H9 (cell line): ENCODE data around the gene ZNF618. TPM values are rescaled to one million over a fixed set of nuclear protein-coding genes. Genes with fewer than 3 reads are reported as not detected.

Experiments used
- DNase-seq: peaks from one replicate; pipeline ENCODE4 v3.0.0-alpha.2; 2017
- H2AFZ ChIP-seq: one replicate; pipeline ENCODE4 v1.6.1; 2013; ENCODE audit warnings: mild to moderate bottlenecking, low read length, control low read depth, moderate library complexity
- H2AK5ac ChIP-seq: 2 replicates; pipeline ENCODE4 v1.6.1; 2013; ENCODE audit warnings: low read length, control low read depth, mixed read lengths; ENCODE audit not compliant: insufficient read length
- H2BK120ac ChIP-seq: one replicate; pipeline ENCODE4 v1.6.1; 2013; ENCODE audit warnings: low read depth, mild to moderate bottlenecking, low read length, control low read depth, inconsistent platforms; ENCODE audit not compliant: poor library complexity, severe bottlenecking
- H2BK12ac ChIP-seq: 2 replicates; pipeline ENCODE4 v1.6.1; 2013; ENCODE audit warnings: low read length, control low read depth, mixed read lengths, low read depth; ENCODE audit not compliant: insufficient read length
- H2BK15ac ChIP-seq: 2 replicates; pipeline ENCODE4 v1.6.1; 2013; ENCODE audit warnings: low read depth, low read length, control low read depth
- H2BK20ac ChIP-seq: one replicate; pipeline ENCODE4 v1.6.1; 2013; ENCODE audit warnings: low read depth, mild to moderate bottlenecking, low read length, control low read depth, inconsistent platforms; ENCODE audit not compliant: poor library complexity, severe bottlenecking
- H2BK5ac ChIP-seq: 2 replicates; pipeline ENCODE4 v1.6.1; 2013; ENCODE audit warnings: low read length, control low read depth, mixed read lengths; ENCODE audit not compliant: insufficient read length
- H3K14ac ChIP-seq: 2 replicates; pipeline ENCODE4 v1.6.1; 2013; ENCODE audit warnings: low read length, control low read depth; ENCODE audit not compliant: insufficient read depth
- H3K18ac ChIP-seq: 2 replicates; pipeline ENCODE4 v1.6.1; 2013; ENCODE audit warnings: low read depth, mild to moderate bottlenecking, mixed read lengths, low read length, control low read depth; ENCODE audit not compliant: insufficient read length
- H3K23ac ChIP-seq: 2 replicates; pipeline ENCODE4 v1.6.1; 2013; ENCODE audit warnings: low read length, control low read depth, mixed read lengths, low read depth; ENCODE audit not compliant: insufficient read length
- H3K23me2 ChIP-seq: 2 replicates; pipeline ENCODE4 v1.6.1; 2013; ENCODE audit warnings: low read depth, mild to moderate bottlenecking, mixed read lengths, low read length, control low read depth; ENCODE audit not compliant: insufficient read length, poor library complexity, severe bottlenecking
- H3K27ac ChIP-seq: 2 replicates; pipeline ENCODE4 v1.5.1; 2013; ENCODE audit warnings: low read length, control low read depth, mixed read lengths, low read depth; ENCODE audit not compliant: insufficient read length
- H3K27me3 ChIP-seq: 2 replicates; pipeline ENCODE4 v1.6.1; 2013; ENCODE audit warnings: low read length, control low read depth, inconsistent platforms; ENCODE audit not compliant: insufficient read depth
- H3K4ac ChIP-seq: 2 replicates; pipeline ENCODE4 v1.6.1; 2013; ENCODE audit warnings: low read depth, mild to moderate bottlenecking, control low read depth, inconsistent platforms, low read length, moderate library complexity
- H3K4me1 ChIP-seq: 2 replicates; pipeline ENCODE4 v1.6.1; 2013; ENCODE audit warnings: low read length, control low read depth, inconsistent platforms; ENCODE audit not compliant: insufficient read depth
- H3K4me2 ChIP-seq: 2 replicates; pipeline ENCODE4 v1.6.1; 2013; ENCODE audit warnings: low read length, control low read depth, mixed read lengths; ENCODE audit not compliant: insufficient read length, insufficient read depth
- H3K56ac ChIP-seq: 2 replicates; pipeline ENCODE4 v1.6.1; 2013; ENCODE audit warnings: low read depth, mild to moderate bottlenecking, mixed read lengths, low read length, control low read depth; ENCODE audit not compliant: insufficient read length
- H3K79me1 ChIP-seq: 2 replicates; pipeline ENCODE4 v1.6.1; 2013; ENCODE audit warnings: low read depth, mild to moderate bottlenecking, moderate library complexity, low read length, control low read depth, inconsistent platforms; ENCODE audit not compliant: insufficient read depth, poor library complexity, severe bottlenecking
- H3K79me2 ChIP-seq: 2 replicates; pipeline ENCODE4 v1.6.1; 2013; ENCODE audit warnings: low read length, control low read depth, inconsistent platforms; ENCODE audit not compliant: insufficient read depth
- H3K9ac ChIP-seq: 2 replicates; pipeline ENCODE4 v1.6.1; 2013; ENCODE audit warnings: low read length, control low read depth, mixed read lengths; ENCODE audit not compliant: insufficient read length; ENCODE audit errors: extremely low read depth
- H3K9me3 ChIP-seq: one replicate; pipeline ENCODE4 v1.6.1; 2013; ENCODE audit warnings: low read depth, low read length, inconsistent platforms; ENCODE audit not compliant: control insufficient read depth
- H3T11ph ChIP-seq: one replicate; pipeline ENCODE4 v1.6.1; 2013; ENCODE audit warnings: mild to moderate bottlenecking, low read length, control low read depth, inconsistent platforms
- H4K20me1 ChIP-seq: one replicate; pipeline ENCODE4 v1.6.1; 2013; ENCODE audit not compliant: control insufficient read depth, insufficient read length, insufficient read depth
- H4K5ac ChIP-seq: 2 replicates; pipeline ENCODE4 v1.6.1; 2013; ENCODE audit warnings: low read depth, mild to moderate bottlenecking, mixed read lengths, low read length, control low read depth; ENCODE audit not compliant: insufficient read length
- H4K8ac ChIP-seq: replicated peaks from 2 replicates; pipeline ENCODE4 v1.6.1; 2013; ENCODE audit warnings: low read length, control low read depth, mixed read lengths, low read depth; ENCODE audit not compliant: insufficient read length
- H4K91ac ChIP-seq: 2 replicates; pipeline ENCODE4 v1.6.1; 2013; ENCODE audit warnings: low read depth, mild to moderate bottlenecking, moderate library complexity, mixed read lengths, low read length, control low read depth; ENCODE audit not compliant: insufficient read length
- H3K27ac Mint-ChIP-seq, 3 experiments: 2 replicates in 2 of 3; 3 replicates in 1 of 3; pipeline ENCODE4 v1.8.0; 2020 to 2021; ENCODE audit warnings: mixed read lengths in 3 of 3, mild to moderate bottlenecking in 1 of 3, moderate library complexity in 1 of 3
- H3K27me3 Mint-ChIP-seq: 2 replicates; pipeline ENCODE4 v1.8.0; 2021; ENCODE audit warnings: low read depth, mild to moderate bottlenecking, moderate library complexity, mixed read lengths
- H3K36me3 Mint-ChIP-seq, 3 experiments: 2 replicates in 2 of 3; 3 replicates in 1 of 3; pipeline ENCODE4 v1.8.0; 2020 to 2021; ENCODE audit warnings: low read depth in 3 of 3, mixed read lengths in 3 of 3; ENCODE audit not compliant: insufficient read depth in 1 of 3
- H3K4me1 Mint-ChIP-seq, 2 experiments: 2 replicates each; pipeline ENCODE4 v1.8.0; 2020; ENCODE audit warnings: mixed read lengths in 2 of 2
- H3K4me3 Mint-ChIP-seq, 2 experiments: 2 replicates in 1 of 2; 3 replicates in 1 of 2; pipeline ENCODE4 v1.8.0; 2020 to 2021; ENCODE audit warnings: mild to moderate bottlenecking in 2 of 2, mixed read lengths in 2 of 2, moderate library complexity in 1 of 2
- H3K9me3 Mint-ChIP-seq, 2 experiments: 2 replicates in 1 of 2; 3 replicates in 1 of 2; pipeline ENCODE4 v1.8.0; 2020; ENCODE audit warnings: mild to moderate bottlenecking in 2 of 2, mixed read lengths in 2 of 2, moderate library complexity in 1 of 2
- CTCF ChIP-seq: fragments of 200-600 bp; sonication (generic); conservative IDR thresholded peaks from 3 replicates; pipeline ENCODE4 v1.8.0; 2021; ENCODE audit warnings: antibody characterized with exemption, mild to moderate bottlenecking
- WGBS: extraction: QIAGEN DNeasy Blood & Tissue Kit; methylation state at CpG from one replicate; pipeline ENCODE4 v1.1.7; 2013; ENCODE audit warnings: missing lambda C conversion rate, low lambda C conversion rate, mixed read lengths; ENCODE audit not compliant: insufficient read length; ENCODE audit errors: extremely low coverage; 5-methylcytosine and 5-hydroxymethylcytosine counted together
- total RNA-seq: library from RNA; stranded (reverse); gene quantifications from 2 replicates; pipeline ENCODE4 v1.2.1, GENCODE V29; 2021

Gene ZNF618
- total RNA-seq, 1 experiment from 2014 or later: 13.6 TPM

- Histone ChIP-seq H2BK15ac (no peak overlapping the region), H2BK120ac (no peak overlapping the region), H3K79me1 (no peaks in the 10 kb centered on the region), H4K5ac (no peak overlapping the region), H2AK5ac (no peak overlapping the region), H3K23me2 (no peaks in the 10 kb centered on the region), H3K56ac (no peak overlapping the region), H2BK20ac (no peak overlapping the region), H3T11ph (no peak overlapping the region), H3K14ac (no peak overlapping the region), H3K23ac (no peak overlapping the region), H3K18ac (no peak overlapping the region), H3K4ac (no peak overlapping the region), H3K4me1 (no peaks in the 10 kb centered on the region), H4K20me1 (no peaks in the 10 kb centered on the region), H2BK5ac (no peak overlapping the region), H2AFZ (no peak overlapping the region), H4K91ac (no peak overlapping the region), H4K8ac (no peak overlapping the region), H3K79me2 (no peaks in the 10 kb centered on the region), H3K9me3 (no peaks in the 10 kb centered on the region), H3K9ac (no peak overlapping the region), H2BK12ac (no peak overlapping the region), H3K27me3 (no peaks in the 10 kb centered on the region; the same call in 1 of the 2 replicates), H3K27ac (no peak overlapping the region), H3K4me2 (no peak overlapping the region)
- Mint-ChIP-seq H3K27ac (no peak overlapping the region), H3K36me3 (peaks cover 2 to 4% (median 3%) of the 10 kb centered on the region in 3 experiments; a peak in 4 of 7 replicates), H3K27me3 (peaks cover 80% of the 10 kb centered on the region), H3K4me3 (no peak overlapping the region), H3K4me1 (peaks cover 12 to 14% of the 10 kb centered on the region in 2 experiments), H3K9me3 (peaks cover 12% of the 10 kb centered on the region in 2 experiments)
- TF ChIP-seq CTCF: no peak
- WGBS: no CpG with 5 or more reads among the region's 5 CpGs
- DNase-seq: no peak
Measured at GRCh38 chr9:114105236-114105635, 229.1 kb downstream of the ZNF618 start.

Other genes with a start within 250 kb of the ZNF618 start
- gene AMBP, start 202.0 kb downstream of the ZNF618 start, total RNA-seq: 0.20 and 0.81 TPM in 2 replicates
- gene KIF12, start 223.0 kb downstream of the ZNF618 start, total RNA-seq: 1.8 and 3.3 TPM in 2 replicates